GM21381 (cell line): ENCODE measurements around the gene LGR5.

Source experiments
- ATAC-seq: cut with Tn5 transposase; IDR thresholded peaks from one replicate; pipeline ENCODE4 v1.9.1; 2021; ENCODE audit warnings: mild to moderate bottlenecking, moderate library complexity; ENCODE audit not compliant: unreplicated experiment

LGR5 gene

DNA sequence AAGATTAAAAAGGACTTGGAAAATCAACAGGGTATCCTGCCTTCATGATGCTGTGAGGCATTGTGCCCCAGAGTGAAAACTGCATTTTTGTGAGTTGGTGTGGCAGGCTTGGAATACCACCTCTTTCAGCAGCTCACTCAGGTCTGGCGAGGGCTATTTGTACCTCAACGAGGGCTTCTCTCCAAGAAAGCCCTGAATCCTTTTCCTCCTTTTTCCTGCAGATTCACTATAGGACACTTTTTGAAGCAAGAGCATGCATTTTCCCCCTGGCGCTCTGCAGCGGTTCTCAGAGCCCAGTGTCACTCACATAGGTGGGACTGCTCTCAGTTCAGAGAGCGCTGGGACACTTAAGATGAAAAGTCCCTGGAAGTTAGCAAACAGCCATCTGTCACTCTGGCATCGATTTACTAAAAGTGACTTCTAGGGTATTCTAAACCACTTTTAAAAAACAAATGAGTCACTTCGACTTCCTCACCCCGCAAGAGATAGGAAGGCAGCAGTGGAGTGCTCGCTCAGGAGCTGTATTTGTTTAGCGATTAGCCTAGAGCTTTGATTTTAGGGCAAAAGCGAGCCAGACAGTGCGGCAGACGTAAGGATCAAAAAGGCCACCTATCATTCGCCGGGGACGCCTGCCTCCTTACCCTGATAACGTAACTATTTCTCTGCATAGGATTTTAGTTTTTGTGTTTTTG, 782 bp upstream of the LGR5 start:
- no peak for ATAC-seq

DNA sequence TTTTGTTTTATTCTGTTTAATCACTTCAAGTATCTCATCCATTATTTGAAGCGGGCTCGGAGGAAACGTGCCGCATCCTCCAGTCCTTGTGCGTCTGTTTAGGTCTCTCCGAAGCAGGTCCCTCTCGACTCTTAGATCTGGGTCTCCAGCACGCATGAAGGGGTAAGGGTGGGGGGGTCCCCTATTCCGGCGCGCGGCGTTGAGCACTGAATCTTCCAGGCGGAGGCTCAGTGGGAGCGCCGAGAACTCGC, 311 bp upstream of the LGR5 start:
- ATAC-seq: no peak

DNA sequence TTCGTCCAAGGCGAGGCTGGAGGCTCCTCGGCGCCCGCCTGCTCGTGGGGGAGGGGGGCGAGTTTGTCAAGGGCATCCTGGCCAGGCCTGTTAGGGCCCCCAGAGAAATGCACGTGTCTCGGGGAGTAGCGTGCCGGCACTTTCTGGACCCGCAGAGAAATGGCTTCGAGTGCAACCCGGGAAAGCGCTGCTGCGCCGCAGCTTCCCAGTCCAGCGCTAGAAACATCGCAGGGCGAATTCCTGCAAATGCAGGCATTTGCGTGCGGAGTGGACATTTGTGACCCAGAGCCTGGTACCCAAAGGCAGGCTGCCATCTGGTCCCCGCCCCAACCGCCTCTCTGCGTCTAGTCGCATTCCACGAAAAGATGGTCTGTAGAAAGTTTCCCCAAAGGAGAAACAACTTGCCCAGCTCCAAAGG, 756 bp downstream of the LGR5 start:
- no peak for ATAC-seq

GRCh38 chr12:71440763-71441748, 1.5 kb downstream of the LGR5 start:
- peak; percentile 59 for ATAC-seq

DNA sequence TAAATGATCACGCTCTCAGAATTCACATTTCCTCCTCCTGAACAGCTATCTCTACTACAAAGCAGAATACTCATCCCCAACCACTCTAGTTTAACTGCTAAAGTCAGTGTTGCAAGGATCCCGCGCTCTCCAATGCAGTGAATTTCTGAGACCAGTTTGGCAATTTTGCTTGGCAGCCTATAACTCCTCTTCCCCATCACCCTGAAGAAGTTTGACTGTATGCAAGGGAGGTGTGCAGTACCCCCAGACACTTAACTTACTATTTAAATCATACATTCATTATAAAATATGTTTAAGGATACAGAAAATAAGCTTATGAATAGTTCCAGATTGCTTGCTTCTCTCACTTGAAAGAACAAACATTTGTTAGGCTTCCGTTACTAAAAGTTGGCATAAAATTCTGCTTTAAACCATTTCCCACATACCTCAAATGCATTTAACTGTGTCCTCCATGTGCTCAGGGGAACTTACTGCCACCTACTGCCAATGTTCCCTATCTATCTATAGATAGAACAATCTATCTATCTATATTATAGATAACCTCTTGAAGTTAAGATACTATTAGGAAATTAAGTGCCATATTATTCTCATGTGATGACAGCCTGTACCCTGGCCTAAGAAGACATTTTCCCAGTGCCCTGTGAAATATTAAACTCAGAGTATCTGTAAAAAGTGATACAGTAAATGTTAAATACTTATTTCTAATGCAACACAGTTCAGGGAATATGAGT, 2.4 kb downstream of the LGR5 start:
- no peak for ATAC-seq

- no peak for ATAC-seq
Measured at GRCh38 chr12:71442567-71442931, 3.0 kb downstream of the LGR5 start.

- ATAC-seq: no peak
Measured at GRCh38 chr12:71445071-71445470, 5.5 kb downstream of the LGR5 start.

DNA sequence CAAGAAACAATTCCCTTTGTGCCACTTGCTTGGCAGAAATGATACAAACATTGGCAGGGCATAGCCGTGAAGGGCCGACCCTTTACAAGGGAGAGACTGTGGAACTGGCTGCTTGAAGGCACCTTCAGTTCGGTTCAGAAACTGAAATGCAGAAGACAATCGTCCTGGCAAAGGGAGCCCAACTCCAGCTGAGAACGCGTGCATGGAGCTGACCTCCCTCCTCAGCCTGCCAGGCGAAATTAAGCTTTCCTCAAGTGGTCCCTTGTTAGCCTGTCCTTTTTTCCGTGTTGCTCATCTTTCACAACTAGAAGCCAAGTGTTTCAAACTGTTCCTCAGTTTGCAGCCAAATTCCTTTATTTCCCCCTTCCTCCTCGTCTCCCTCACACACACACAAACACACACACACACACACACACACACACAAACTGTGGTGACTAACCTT, 8.1 kb downstream of the LGR5 start:
- ATAC-seq: no peak

- no peak for ATAC-seq
Measured at GRCh38 chr12:71448150-71448581, 8.6 kb downstream of the LGR5 start.

- ATAC-seq: no peak
Measured at GRCh38 chr12:71449373-71450070, 9.9 kb downstream of the LGR5 start.

GRCh38 chr12:71452006-71452405, 12.4 kb downstream of the LGR5 start:
- no peak for ATAC-seq

GRCh38 chr12:71455028-71455737, 15.6 kb downstream of the LGR5 start:
- ATAC-seq: no peak

DNA sequence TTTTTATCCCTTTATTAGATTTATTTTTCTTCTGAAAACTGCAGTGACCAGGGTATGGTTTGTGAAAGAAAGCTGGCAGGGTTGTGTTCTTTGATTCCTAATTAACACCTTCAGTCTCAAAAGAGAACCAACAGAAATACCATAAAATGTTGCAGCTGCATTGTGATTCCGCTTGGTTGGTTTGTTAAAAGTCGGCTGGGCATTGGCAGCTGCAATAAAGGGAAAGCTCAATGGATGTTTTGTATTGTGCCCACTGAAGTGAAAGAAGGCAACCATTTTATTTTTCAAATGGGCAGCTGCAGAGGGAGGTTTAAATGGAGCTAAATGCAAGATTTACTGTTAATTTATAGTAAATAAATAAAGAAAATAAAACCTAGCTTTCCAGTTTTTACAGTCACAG, 16.7 kb downstream of the LGR5 start:
- ATAC-seq: no peak

- ATAC-seq: no peak
Measured at GRCh38 chr12:71456990-71457389, 17.4 kb downstream of the LGR5 start.

DNA sequence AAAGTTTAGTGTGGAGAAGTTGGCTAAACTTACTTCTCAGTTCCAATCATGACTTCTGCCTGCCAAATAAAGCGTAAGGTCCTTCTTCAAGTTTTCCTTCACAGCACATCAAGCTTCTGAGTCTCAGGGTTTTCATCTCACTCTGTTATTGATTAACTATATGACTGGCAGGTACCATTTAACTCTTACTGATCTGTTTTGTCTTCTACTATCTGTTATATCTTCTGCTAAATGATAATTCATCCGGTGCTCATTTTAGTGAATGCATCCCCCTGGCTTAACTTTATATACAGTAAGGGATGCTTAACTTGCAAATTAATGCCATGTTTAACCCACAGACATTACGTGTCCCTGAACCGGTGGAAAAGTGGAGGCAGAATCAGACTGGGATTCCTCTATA, 20.7 kb downstream of the LGR5 start:
- no peak for ATAC-seq

GRCh38 chr12:71460850-71461609, 21.4 kb downstream of the LGR5 start:
- no peak for ATAC-seq

DNA sequence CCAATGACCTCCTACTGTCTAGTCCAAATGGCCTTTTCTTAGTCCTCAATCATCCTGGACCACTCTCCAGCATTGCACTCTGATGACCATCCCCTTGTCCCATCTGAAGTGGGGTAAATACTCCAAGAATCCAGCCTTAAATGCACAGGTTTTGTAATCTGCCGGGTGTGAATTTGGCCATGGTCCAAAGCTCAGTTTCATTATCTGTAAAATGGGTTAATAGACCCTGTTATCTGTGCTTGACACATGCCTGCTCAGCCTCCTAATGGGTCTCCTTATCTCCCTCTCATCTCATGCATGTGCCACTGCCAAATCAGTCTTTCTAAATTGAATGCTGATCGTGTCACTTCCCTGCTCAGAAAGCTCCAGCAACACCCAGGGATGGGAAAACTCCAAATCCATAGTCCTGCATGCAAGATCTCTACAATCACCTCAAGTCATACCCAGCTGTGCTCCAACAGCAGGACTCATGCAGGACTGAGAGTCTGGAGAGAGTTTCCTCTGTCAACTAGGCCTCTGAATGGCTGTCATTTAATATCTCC, 22.3 kb downstream of the LGR5 start:
- ATAC-seq: no peak

GRCh38 chr12:71465796-71466195, 26.2 kb downstream of the LGR5 start:
- ATAC-seq: no peak

- ATAC-seq: no peak
Measured at GRCh38 chr12:71469258-71469750, 29.7 kb downstream of the LGR5 start.
